WTC11 (cell line): ENCODE measurements around the gene IL1RAPL1. TPM values are rescaled to one million over a fixed set of nuclear protein-coding genes. Genes with fewer than 3 reads are reported as not detected.
"Not testable (repeated sequence)": the region's sequence is repeated elsewhere in the genome, so short reads cannot be mapped to it uniquely, and the experiment has no call there.

Experiments used
- ATAC-seq: fragments of 200-7000 bp; cut with Tn5 transposase; 2 replicates; pipeline ENCODE4 v1.10.0; 2021; ENCODE audit warnings: mild to moderate bottlenecking, moderate library complexity
- CTCF ChIA-PET: fragments of 300-600 bp; sonication (Branson Sonifier 250); formaldehyde crosslinking; loops from one replicate; lab custom pipeline; 2021; ENCODE audit warnings: antibody characterized with exemption; lab: Charles Lee
- POLR2A ChIA-PET: fragments of 350-600 bp; sonication (Branson Sonifier 250); formaldehyde crosslinking; loops from one replicate; lab custom pipeline; 2021; ENCODE audit warnings: antibody characterized with exemption; lab: Charles Lee
- DNase-seq: peaks from one replicate; pipeline ENCODE4 v3.0.0; 2021; ENCODE audit warnings: low spot score
- H3K27ac Mint-ChIP-seq: 2 replicates; pipeline ENCODE4 v1.8.0; 2021; ENCODE audit warnings: mixed read lengths
- H3K27me3 Mint-ChIP-seq: 2 replicates; pipeline ENCODE4 v1.8.0; 2021; ENCODE audit warnings: low read depth, mild to moderate bottlenecking, moderate library complexity, mixed read lengths
- H3K36me3 Mint-ChIP-seq: 2 replicates; pipeline ENCODE4 v1.8.0; 2021; ENCODE audit warnings: mixed read lengths
- H3K4me1 Mint-ChIP-seq: 2 replicates; pipeline ENCODE4 v1.8.0; 2022; ENCODE audit warnings: mixed read lengths
- H3K4me3 Mint-ChIP-seq: 2 replicates; pipeline ENCODE4 v1.8.0; 2021; ENCODE audit warnings: mild to moderate bottlenecking, moderate library complexity, mixed read lengths
- H3K9me3 Mint-ChIP-seq: 2 replicates; pipeline ENCODE4 v1.8.0; 2021; ENCODE audit warnings: mixed read lengths
- CREB1 ChIP-seq: sonication (generic); formaldehyde crosslinking; IDR thresholded peaks from 2 replicates; pipeline ENCODE4 v1.8.0; 2023; ENCODE audit warnings: mild to moderate bottlenecking, missing genetic modification reagents
- FOXJ3 ChIP-seq: sonication (generic); formaldehyde crosslinking; IDR thresholded peaks from 2 replicates; pipeline ENCODE4 v1.9.0; 2021; ENCODE audit warnings: missing genetic modification reagents, mild to moderate bottlenecking, borderline replicate concordance
- GRHL2 ChIP-seq: fragments of 250-450 bp; sonication (Bioruptor Pico); IDR thresholded peaks from 2 replicates; pipeline ENCODE4 v1.8.0; 2022; ENCODE audit warnings: mild to moderate bottlenecking, moderate library complexity; ENCODE audit not compliant: insufficient replicate concordance, severe bottlenecking
- GTF2I ChIP-seq: fragments of 250-450 bp; sonication (Bioruptor Pico); conservative IDR thresholded peaks from 2 replicates; pipeline ENCODE4 v1.4.0; 2021; ENCODE audit warnings: mild to moderate bottlenecking
- MYBL2 ChIP-seq: sonication (generic); formaldehyde crosslinking; IDR thresholded peaks from 2 replicates; pipeline ENCODE4 v1.8.1; 2023; ENCODE audit warnings: mild to moderate bottlenecking, moderate library complexity, missing genetic modification reagents
- OVOL2 ChIP-seq: fragments of 250-450 bp; sonication (Bioruptor Pico); IDR thresholded peaks from 2 replicates; pipeline ENCODE4 v1.9.0; 2021; ENCODE audit warnings: mild to moderate bottlenecking, borderline replicate concordance
- RELA ChIP-seq: sonication (generic); formaldehyde crosslinking; IDR thresholded peaks from 2 replicates; pipeline ENCODE4 v1.8.1; 2022; ENCODE audit warnings: missing genetic modification reagents, mild to moderate bottlenecking, borderline replicate concordance
- RORB ChIP-seq: fragments of 250-450 bp; sonication (Bioruptor Pico); IDR thresholded peaks from 2 replicates; pipeline ENCODE4 v1.9.0; 2021; ENCODE audit warnings: mild to moderate bottlenecking
- ZBTB21 ChIP-seq: sonication (generic); formaldehyde crosslinking; IDR thresholded peaks from 2 replicates; pipeline ENCODE4 v1.8.1; 2023; ENCODE audit warnings: mild to moderate bottlenecking, missing genetic modification reagents, borderline replicate concordance
- total RNA-seq: library from RNA; stranded (reverse); gene quantifications from 3 replicates; pipeline ENCODE4 v1.2.3, GENCODE V29; 2021
- TF ChIP-seq, protein P1 (sequence below): sonication (generic); formaldehyde crosslinking; IDR thresholded peaks from 2 replicates; pipeline ENCODE4 v1.8.0; 2022; ENCODE audit warnings: missing genetic modification reagents
- TF ChIP-seq, protein P2 (sequence below): sonication (generic); formaldehyde crosslinking; IDR thresholded peaks from 2 replicates; pipeline ENCODE4 v1.8.1; 2023; ENCODE audit warnings: mild to moderate bottlenecking, missing genetic modification reagents
- TF ChIP-seq, protein P3 (sequence below): fragments of 250-450 bp; sonication (Bioruptor Pico); IDR thresholded peaks from 2 replicates; pipeline ENCODE4 v1.9.0; 2021; ENCODE audit warnings: mild to moderate bottlenecking
- TF ChIP-seq, protein P4 (sequence below): sonication (generic); formaldehyde crosslinking; IDR thresholded peaks from 2 replicates; pipeline ENCODE4 v1.8.1; 2022; ENCODE audit warnings: mild to moderate bottlenecking, missing genetic modification reagents, moderate library complexity, borderline replicate concordance
- TF ChIP-seq, protein P5 (sequence below): fragments of 200-600 bp; IDR thresholded peaks from 2 replicates; pipeline ENCODE4 v1.8.0; 2022; ENCODE audit warnings: antibody characterized with exemption

Gene IL1RAPL1
- total RNA-seq, 1 experiment from 2014 or later: 0.13 TPM

DNA sequence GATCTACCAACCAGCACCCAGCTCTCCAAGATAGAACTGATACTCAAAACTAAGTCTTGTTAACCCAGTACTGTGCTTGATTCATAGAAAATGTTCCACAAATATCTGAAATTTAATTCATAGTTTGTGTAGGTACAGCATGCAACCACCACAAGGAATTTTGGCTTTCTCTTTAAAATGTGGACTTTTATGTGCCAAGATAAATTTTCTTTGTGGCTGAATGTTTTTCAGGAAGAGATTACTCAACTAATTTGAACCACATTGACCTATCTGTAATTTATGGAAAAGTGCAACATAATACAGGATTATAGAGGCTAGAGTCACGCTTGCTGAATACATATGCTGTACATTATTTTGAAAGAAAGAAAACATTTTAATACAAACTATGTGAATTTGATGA, 730.8 kb downstream of the IL1RAPL1 start (continued):
- TF ChIP-seq, protein P1, sequence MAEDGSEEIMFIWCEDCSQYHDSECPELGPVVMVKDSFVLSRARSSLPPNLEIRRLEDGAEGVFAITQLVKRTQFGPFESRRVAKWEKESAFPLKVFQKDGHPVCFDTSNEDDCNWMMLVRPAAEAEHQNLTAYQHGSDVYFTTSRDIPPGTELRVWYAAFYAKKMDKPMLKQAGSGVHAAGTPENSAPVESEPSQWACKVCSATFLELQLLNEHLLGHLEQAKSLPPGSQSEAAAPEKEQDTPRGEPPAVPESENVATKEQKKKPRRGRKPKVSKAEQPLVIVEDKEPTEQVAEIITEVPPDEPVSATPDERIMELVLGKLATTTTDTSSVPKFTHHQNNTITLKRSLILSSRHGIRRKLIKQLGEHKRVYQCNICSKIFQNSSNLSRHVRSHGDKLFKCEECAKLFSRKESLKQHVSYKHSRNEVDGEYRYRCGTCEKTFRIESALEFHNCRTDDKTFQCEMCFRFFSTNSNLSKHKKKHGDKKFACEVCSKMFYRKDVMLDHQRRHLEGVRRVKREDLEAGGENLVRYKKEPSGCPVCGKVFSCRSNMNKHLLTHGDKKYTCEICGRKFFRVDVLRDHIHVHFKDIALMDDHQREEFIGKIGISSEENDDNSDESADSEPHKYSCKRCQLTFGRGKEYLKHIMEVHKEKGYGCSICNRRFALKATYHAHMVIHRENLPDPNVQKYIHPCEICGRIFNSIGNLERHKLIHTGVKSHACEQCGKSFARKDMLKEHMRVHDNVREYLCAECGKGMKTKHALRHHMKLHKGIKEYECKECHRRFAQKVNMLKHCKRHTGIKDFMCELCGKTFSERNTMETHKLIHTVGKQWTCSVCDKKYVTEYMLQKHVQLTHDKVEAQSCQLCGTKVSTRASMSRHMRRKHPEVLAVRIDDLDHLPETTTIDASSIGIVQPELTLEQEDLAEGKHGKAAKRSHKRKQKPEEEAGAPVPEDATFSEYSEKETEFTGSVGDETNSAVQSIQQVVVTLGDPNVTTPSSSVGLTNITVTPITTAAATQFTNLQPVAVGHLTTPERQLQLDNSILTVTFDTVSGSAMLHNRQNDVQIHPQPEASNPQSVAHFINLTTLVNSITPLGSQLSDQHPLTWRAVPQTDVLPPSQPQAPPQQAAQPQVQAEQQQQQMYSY (CRISPR knock-in tag): no peak
- TF ChIP-seq MYBL2: no peak
- TF ChIP-seq, protein P2, sequence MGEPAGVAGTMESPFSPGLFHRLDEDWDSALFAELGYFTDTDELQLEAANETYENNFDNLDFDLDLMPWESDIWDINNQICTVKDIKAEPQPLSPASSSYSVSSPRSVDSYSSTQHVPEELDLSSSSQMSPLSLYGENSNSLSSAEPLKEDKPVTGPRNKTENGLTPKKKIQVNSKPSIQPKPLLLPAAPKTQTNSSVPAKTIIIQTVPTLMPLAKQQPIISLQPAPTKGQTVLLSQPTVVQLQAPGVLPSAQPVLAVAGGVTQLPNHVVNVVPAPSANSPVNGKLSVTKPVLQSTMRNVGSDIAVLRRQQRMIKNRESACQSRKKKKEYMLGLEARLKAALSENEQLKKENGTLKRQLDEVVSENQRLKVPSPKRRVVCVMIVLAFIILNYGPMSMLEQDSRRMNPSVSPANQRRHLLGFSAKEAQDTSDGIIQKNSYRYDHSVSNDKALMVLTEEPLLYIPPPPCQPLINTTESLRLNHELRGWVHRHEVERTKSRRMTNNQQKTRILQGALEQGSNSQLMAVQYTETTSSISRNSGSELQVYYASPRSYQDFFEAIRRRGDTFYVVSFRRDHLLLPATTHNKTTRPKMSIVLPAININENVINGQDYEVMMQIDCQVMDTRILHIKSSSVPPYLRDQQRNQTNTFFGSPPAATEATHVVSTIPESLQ (CRISPR knock-in tag): no peak
- no peak for TF ChIP-seq ZBTB21 (CRISPR knock-in tag)
- no peak for TF ChIP-seq CREB1 (CRISPR knock-in tag)
- TF ChIP-seq, protein P3, sequence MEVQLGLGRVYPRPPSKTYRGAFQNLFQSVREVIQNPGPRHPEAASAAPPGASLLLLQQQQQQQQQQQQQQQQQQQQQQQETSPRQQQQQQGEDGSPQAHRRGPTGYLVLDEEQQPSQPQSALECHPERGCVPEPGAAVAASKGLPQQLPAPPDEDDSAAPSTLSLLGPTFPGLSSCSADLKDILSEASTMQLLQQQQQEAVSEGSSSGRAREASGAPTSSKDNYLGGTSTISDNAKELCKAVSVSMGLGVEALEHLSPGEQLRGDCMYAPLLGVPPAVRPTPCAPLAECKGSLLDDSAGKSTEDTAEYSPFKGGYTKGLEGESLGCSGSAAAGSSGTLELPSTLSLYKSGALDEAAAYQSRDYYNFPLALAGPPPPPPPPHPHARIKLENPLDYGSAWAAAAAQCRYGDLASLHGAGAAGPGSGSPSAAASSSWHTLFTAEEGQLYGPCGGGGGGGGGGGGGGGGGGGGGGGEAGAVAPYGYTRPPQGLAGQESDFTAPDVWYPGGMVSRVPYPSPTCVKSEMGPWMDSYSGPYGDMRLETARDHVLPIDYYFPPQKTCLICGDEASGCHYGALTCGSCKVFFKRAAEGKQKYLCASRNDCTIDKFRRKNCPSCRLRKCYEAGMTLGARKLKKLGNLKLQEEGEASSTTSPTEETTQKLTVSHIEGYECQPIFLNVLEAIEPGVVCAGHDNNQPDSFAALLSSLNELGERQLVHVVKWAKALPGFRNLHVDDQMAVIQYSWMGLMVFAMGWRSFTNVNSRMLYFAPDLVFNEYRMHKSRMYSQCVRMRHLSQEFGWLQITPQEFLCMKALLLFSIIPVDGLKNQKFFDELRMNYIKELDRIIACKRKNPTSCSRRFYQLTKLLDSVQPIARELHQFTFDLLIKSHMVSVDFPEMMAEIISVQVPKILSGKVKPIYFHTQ (CRISPR knock-in tag): no peak
- TF ChIP-seq OVOL2 (CRISPR knock-in tag): no peak
- TF ChIP-seq, protein P4, sequence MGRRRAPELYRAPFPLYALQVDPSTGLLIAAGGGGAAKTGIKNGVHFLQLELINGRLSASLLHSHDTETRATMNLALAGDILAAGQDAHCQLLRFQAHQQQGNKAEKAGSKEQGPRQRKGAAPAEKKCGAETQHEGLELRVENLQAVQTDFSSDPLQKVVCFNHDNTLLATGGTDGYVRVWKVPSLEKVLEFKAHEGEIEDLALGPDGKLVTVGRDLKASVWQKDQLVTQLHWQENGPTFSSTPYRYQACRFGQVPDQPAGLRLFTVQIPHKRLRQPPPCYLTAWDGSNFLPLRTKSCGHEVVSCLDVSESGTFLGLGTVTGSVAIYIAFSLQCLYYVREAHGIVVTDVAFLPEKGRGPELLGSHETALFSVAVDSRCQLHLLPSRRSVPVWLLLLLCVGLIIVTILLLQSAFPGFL (CRISPR knock-in tag): no peak
- TF ChIP-seq, protein P5, sequence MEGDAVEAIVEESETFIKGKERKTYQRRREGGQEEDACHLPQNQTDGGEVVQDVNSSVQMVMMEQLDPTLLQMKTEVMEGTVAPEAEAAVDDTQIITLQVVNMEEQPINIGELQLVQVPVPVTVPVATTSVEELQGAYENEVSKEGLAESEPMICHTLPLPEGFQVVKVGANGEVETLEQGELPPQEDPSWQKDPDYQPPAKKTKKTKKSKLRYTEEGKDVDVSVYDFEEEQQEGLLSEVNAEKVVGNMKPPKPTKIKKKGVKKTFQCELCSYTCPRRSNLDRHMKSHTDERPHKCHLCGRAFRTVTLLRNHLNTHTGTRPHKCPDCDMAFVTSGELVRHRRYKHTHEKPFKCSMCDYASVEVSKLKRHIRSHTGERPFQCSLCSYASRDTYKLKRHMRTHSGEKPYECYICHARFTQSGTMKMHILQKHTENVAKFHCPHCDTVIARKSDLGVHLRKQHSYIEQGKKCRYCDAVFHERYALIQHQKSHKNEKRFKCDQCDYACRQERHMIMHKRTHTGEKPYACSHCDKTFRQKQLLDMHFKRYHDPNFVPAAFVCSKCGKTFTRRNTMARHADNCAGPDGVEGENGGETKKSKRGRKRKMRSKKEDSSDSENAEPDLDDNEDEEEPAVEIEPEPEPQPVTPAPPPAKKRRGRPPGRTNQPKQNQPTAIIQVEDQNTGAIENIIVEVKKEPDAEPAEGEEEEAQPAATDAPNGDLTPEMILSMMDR: no peak
- no peak for TF ChIP-seq GTF2I (CRISPR knock-in tag)
- no peak for TF ChIP-seq RELA
- no peak for TF ChIP-seq RORB (CRISPR knock-in tag)
- no peak for TF ChIP-seq GRHL2 (CRISPR knock-in tag)
- no peak for TF ChIP-seq FOXJ3 (CRISPR knock-in tag)

DNA sequence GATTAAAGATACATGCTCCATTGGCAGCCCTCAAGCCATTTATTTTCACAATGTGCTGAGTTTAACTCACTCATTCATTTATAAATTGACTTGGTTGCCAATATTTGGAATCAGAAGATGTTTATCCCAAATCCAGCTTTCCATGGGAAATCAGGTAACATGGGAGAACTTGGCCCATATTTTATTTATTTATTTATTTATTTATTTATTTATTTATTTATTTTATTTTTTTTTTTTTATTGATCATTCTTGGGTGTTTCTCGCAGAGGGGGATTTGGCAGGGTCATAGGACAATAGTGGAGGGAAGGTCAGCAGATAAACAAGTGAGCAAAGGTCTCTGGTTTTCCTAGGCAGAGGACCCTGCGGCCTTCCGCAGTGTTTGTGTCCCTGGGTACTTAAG, 745.2 kb downstream of the IL1RAPL1 start:
- POLR2A ChIA-PET, H3K36me3 Mint-ChIP-seq, CTCF ChIA-PET, ATAC-seq, H3K4me1 Mint-ChIP-seq, H3K27ac Mint-ChIP-seq, H3K27me3 Mint-ChIP-seq, DNase-seq, H3K9me3 Mint-ChIP-seq, H3K4me3 Mint-ChIP-seq: not testable (repeated sequence)

DNA sequence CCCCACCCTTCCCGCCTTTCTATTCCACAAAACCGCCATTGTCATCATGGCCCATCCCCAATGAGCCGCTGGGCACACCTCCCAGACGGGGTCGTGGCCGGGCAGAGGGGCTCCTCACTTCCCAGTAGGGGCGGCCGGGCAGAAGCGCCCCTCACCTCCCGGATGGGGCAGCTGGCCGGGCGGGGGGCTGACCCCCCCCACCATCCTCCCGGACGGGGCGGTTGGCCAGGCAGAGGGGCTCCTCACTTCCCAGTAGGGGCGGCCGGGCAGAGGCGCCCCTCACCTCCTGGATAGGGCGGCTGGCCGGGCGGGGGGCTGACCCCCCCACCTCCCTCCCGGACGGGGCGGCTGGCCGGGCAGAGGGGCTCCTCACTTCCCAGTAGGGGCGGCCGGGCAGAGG, 745.8 kb downstream of the IL1RAPL1 start:
- H3K9me3 Mint-ChIP-seq, CTCF ChIA-PET, POLR2A ChIA-PET, H3K4me3 Mint-ChIP-seq, H3K4me1 Mint-ChIP-seq, DNase-seq, H3K27ac Mint-ChIP-seq, H3K27me3 Mint-ChIP-seq, ATAC-seq, H3K36me3 Mint-ChIP-seq: not testable (repeated sequence)
